VCaP (cell line): Measurements from ENCODE around the gene SFT2D1.

Source experiments
- H3K27ac ChIP-seq: fragments of 450-650 bp; 2 replicates; pipeline ENCODE4 v1.5.1; 2017
- CTCF ChIP-seq: fragments of 450-650 bp; conservative IDR thresholded peaks from 2 replicates; pipeline ENCODE4 v1.5.1; 2017; ENCODE audit warnings: mild to moderate bottlenecking, moderate library complexity

SFT2D1 gene

GRCh38 chr6:166286839-166287271, 55.5 kb downstream of the SFT2D1 start:
- TF ChIP-seq CTCF = no peak

GRCh38 chr6:166285233-166285632, 57.1 kb downstream of the SFT2D1 start:
- no peak for TF ChIP-seq CTCF

More at GRCh38 chr6:166286839-166287271, 55.5 kb downstream of the SFT2D1 start:
- no peak overlapping the region for H3K27ac ChIP-seq

DNA sequence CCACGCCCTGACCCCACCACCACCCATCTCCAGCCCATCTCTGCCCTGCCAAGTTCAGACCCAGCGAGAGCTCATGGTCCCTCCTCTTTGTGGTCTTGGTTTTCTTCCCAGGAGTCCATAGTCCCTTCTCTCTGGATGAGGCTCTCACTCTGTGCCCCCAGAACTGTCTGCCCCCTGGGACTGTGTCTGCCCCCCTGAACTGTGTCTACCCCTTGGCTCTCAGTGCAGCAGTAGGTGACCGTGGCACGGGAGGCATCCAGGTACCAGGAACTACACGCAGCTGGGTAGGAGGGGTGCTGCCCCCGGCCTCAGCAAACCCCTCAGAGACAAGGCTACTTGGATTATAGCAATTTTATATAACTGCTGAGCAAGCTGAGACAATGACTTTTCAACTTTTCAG, 57.7 kb downstream of the SFT2D1 start:
- TF ChIP-seq CTCF = no peak
- no peak overlapping the region for H3K27ac ChIP-seq

More at GRCh38 chr6:166285233-166285632, 57.1 kb downstream of the SFT2D1 start:
- H3K27ac ChIP-seq = no peak overlapping the region

GRCh38 chr6:166282394-166283032, 59.8 kb downstream of the SFT2D1 start:
- TF ChIP-seq CTCF = no peak
- no peak overlapping the region for H3K27ac ChIP-seq

DNA sequence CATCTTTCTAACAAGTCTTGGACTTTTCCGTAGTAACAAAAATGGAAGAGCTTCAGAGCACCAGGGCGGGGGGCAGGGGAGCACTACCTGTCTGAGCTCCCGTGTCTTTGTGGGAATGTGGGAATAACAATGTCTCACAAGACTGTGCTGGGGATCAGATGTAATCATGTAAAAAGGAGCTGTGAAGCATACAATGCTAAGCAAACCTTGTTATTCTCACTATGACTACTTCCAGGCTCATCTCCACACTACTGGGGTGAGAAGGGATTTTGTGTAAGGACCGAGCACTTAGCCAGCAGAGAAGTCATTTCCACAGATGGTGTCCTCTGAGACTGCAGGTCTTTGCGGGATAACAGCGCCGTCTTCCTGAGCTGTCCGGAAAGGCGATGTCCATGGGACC, 61.2 kb downstream of the SFT2D1 start:
- no peak for TF ChIP-seq CTCF
- no peak overlapping the region for H3K27ac ChIP-seq

GRCh38 chr6:166279393-166279679, 63.0 kb downstream of the SFT2D1 start:
- no peak overlapping the region for H3K27ac ChIP-seq
- TF ChIP-seq CTCF = no peak

- H3K27ac ChIP-seq = no peak overlapping the region
- TF ChIP-seq CTCF = no peak
These were observed 63.6 kb downstream of the SFT2D1 start for GRCh38 chr6:166278579-166279392.
